Measurements from ENCODE around the gene SLC13A4.
A peak's percentile ranks its signal among the peaks of the same experiment; 100 is the strongest.
"Not testable (repeated sequence)": the region's sequence is repeated elsewhere in the genome, so short reads cannot be mapped to it uniquely, and the experiment has no call there.

Gene SLC13A4

DNA sequence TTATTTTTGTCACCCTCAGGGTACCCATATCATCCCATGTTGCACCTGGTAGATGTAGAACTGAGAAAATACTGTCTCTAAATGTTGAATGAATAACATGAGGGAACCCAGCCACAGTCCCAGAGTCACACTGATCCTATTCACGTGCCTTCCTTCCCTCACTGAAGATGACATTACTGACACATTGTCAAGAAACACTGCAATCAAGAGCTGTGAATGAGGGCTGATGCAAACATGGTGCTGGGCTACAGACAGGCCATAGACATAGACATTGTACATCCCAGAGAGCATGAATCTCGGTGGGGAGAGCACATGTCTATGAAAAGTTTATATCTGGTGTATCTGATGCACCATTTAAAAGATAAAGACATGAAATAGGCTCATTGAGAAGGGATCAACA, 9.8 kb downstream of the SLC13A4 start:
- DNase-seq: no peak

GRCh38 chr7:135717693-135718092, 10.3 kb downstream of the SLC13A4 start:
- peak; percentile 77 for DNase-seq

DNA sequence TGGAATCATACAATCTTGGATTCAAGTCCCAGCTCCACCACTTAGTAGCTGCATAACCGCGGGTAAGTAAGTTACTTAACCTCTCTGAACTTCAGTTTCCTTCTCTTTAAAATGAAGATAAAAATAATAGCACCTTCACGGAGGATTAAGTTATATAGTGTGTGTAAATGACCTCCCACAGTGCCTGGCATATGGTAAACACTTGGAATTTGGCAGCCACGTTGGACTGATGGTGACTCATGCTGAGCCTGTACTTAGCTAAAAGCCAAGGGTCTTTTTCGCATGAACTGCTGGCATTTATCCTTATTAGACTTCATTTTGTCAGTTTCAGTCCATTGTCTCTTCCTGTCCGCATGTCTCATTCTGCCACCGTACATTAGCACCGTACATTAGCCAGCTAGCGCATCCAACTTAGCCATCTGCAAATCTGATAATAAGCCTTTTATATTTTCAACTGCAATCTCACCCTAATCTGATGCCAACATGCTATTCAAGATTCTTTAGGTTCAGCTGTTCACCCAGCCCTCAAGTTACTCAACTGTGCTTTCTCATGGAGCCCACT, 11.2 kb downstream of the SLC13A4 start:
- DNase-seq: peak; percentile 99

- DNase-seq: no peak
These were observed 12.3 kb downstream of the SLC13A4 start for GRCh38 chr7:135715673-135716072.

- DNase-seq: no peak
These were observed 12.9 kb downstream of the SLC13A4 start for GRCh38 chr7:135715055-135715522.

GRCh38 chr7:135714534-135715009, 13.4 kb downstream of the SLC13A4 start:
- no peak for DNase-seq

GRCh38 chr7:135713836-135714470, 14.0 kb downstream of the SLC13A4 start:
- DNase-seq: no peak

- no peak for DNase-seq
These were observed 15.2 kb downstream of the SLC13A4 start for GRCh38 chr7:135712796-135713195.

- peak; percentile 14 for DNase-seq
These were observed 15.7 kb downstream of the SLC13A4 start for GRCh38 chr7:135712182-135712782.

- no peak for DNase-seq
These were observed 16.9 kb downstream of the SLC13A4 start for GRCh38 chr7:135711139-135711469.

GRCh38 chr7:135710417-135711138, 17.4 kb downstream of the SLC13A4 start:
- DNase-seq: no peak

DNA sequence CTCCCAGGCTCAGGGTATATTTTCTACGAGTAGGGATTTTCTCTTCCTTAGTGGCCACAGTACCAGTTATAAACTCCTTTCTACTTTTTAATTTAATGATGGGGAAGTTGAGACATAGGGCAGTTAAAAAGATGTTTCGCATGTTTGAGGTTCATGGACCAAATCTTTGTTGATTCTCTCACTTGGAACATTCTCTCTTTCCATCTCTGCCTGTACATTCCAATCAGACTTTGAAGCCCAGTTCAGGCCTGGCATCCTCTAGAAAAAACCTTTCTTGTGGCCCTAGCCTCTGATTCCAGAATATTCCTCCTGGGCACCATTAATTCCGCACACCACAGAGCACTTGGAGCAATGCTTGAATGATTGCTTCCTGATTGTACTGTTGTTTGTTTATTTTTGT, 18.5 kb downstream of the SLC13A4 start:
- DNase-seq: no peak

GRCh38 chr7:135708041-135708440, 19.9 kb downstream of the SLC13A4 start:
- DNase-seq: no peak

- no peak for DNase-seq
These were observed 20.4 kb downstream of the SLC13A4 start for GRCh38 chr7:135707570-135707966.

- no peak for DNase-seq
These were observed 21.0 kb downstream of the SLC13A4 start for GRCh38 chr7:135706858-135707569.

DNA sequence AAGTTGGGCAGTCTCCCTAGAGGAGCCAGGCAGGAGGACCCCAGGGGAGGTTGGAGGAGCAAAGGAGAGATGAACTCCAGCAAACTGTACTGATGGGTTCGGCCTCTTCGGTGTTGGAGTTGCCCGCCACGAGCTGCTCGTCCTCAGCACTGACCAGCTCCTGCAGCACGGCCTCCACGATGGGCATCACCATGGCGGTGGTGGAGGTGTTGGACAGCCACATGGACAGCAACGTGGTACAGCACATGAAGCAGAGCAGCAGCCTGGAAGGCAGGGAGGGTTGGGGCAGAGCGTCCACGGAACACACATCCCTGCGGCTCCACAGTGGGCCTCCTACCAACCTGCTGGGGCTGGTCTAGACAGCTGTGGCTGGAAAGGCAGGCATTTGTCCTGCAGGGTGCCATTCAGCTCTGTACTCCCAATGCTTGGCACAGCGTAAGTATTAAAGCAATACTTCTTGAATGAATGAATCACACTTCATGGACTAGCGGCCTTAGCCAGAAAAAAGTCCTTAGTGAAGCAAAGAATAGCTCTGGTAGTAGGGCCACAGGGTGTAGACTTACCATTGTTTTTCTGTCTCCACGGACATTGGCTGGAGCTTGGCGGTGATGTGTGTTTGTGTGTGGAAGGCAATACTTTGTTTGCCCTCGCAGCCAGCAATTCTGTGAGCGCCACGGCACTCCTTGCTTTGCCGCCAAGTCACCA, 21.8 kb downstream of the SLC13A4 start:
- no peak for DNase-seq

DNA sequence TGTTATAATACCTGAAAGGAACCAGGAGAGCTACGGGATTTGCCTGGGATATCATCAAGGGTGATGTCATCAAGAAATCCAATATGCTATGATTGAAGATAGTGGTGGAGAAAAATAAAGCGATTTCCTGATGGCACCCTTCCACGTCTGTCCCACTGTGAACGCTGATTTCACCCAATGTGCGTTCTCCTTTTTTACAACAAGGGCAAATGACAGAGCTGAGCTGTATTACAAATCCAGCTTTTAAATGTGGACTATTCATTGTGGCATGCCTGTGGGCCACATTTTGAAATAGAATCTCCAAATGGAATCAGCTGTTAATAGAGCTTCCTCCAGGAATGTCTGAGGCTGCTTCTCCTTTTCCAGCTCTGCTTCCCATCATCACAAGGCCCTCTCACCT, 23.3 kb downstream of the SLC13A4 start:
- no peak for DNase-seq

DNA sequence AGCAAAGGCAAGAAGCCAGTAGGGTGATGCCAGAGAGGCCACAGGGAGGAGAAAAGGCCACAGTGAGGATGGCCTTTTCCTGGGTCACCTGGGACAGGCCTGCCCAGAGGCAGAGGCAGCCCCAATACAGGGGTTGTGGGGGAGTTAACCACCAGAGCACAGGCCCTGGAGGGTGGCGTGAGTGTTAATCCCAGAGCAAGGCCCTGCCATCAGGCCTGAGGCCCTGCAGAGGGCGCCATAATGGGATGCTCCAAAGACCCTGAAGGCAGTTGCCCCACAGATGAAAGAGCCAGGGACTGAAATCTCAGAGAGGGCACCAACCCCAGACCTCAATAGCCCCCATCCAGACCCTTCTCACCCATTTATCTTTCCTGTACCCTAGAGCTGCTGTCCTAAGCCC, 23.9 kb downstream of the SLC13A4 start:
- no peak for DNase-seq

GRCh38 chr7:135697276-135698049, 30.5 kb downstream of the SLC13A4 start:
- no peak for DNase-seq

DNA sequence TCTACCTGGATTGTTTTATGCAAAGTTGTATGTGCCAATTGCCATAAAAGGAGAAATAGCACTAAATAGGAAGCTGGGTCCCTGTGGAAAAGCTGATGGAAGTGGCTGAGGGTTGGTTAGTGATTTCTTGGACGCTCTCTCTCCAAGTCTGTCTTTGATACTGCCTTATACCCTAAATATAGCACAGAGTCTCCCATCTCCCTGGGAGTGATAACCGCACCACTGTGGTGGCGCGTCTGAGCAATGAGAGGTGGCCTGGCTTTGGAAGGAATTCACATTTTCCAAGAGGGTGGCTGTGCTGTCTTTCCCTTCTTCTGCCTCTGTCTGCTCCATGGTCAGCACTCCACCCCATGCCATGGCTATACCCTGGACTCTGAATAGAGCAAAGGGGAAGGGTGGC, 34.4 kb downstream of the SLC13A4 start:
- DNase-seq: no peak

- not testable (repeated sequence) for DNase-seq
These were observed 35.4 kb downstream of the SLC13A4 start for GRCh38 chr7:135692606-135693005.

DNA sequence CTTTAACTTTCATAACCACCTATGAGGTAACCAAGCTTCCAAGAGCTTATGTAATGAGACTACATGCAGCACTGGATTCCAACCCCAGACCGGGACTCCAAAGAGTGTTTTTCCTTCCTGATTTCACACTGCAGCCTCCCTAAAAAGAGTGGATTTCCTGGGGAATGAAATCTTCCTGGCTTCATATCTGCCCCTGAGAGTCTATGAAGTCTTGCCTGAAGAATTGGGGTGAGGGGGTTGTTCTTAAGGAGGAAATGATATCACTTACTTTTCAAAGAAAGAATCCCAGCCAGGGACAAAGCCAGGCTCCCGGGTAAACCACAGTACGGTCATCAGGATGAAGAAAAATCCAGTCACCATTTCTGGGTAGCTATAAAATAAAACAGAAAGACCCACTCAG, 35.9 kb downstream of the SLC13A4 start:
- no peak for DNase-seq

All from NCI-H446 treated with DMSO at 0.1 percent for 48 hours (cell line).